GM21390 (cell line): Measurements from ENCODE around the gene TOMT.
"Not testable (repeated sequence)": the region's sequence is repeated elsewhere in the genome, so short reads cannot be mapped to it uniquely, and the experiment has no call there.

Source experiments
- ATAC-seq: cut with Tn5 transposase; IDR thresholded peaks from one replicate; pipeline ENCODE4 v1.9.1; 2021; ENCODE audit not compliant: unreplicated experiment

TOMT gene

DNA sequence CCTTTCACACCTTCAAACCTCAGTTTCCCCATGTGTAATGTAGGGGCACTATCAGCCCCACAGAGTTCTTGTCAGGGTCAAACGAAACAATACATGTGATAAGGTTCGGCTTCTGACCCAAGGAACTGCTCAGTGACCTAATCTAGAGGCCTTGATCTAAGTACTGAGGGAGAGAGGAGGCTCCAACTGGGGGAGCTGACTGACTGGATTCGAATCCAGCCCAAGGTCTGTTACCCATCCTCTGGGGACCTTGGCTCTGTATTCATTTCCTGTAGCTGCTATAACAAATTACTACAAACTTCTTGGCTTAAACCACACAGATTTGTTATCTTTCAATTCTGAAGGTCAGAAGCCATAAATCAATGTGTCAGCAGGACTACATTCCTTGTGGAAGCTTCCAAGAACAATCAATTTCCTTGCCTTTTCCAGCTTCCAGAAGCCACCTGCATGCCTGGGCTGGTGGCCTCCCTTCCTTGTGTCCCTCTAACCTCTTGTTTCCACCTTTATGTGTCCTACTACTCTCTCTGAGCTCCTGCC is 17.5 kb downstream of the TOMT start:
- ATAC-seq: no peak

DNA sequence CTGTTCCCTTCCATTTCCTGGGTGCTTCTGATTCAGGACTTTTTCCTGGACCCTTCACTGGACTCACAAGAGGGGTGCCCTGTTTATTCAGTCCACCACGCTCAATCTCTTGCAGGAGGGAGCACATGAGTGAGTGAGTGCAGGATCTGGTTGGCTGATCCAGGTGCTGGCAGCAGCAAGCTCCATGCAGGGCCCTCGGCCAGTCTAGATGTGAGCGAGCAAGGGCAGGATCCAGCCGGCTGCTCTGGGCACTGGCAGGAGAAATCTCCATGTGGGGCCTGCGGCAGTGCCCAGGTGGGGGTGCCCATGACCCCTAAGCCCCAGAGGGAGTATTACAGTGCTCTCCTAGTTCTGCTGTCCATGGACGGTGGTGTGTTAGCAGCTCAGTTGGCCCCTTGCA is 18.3 kb downstream of the TOMT start:
- no peak for ATAC-seq

DNA sequence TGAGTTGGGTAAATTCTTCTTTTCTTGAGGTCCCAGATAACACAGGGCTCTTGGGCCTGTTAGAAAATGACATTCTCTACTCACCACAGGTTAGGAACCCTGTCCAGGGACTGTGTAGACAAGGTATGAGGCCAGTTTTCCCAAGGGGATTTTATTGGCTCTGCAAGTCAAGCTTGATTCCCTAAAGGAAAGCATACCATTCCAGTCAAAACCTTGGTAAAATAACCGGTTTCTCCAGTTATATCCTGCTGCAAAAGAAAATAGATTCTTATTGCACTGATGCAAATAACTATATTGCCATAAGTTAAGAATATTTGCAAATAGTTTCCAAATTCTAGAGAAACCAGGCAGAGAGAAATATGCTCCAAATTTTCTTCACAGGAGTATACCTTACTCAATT is 20.2 kb downstream of the TOMT start:
- no peak for ATAC-seq

DNA sequence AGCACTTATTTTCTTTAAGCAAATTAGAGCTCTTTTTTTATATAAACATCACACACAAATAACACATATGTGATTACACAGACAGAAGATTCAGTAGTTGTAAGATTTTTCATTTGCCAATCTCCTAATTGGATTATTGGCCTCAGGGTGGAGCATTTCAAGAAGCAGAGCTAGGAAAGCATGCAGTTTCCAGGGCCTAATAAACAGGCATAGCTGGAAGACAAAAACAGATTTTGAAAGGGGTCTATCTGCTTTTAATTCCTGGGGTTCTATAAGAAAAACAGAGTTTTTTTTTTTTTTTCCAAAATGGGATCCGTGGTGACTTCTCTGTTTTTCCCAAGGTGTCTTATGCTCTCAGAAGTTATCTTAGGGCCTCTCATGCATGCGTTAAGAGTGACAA is 22.2 kb downstream of the TOMT start:
- ATAC-seq: no peak

DNA sequence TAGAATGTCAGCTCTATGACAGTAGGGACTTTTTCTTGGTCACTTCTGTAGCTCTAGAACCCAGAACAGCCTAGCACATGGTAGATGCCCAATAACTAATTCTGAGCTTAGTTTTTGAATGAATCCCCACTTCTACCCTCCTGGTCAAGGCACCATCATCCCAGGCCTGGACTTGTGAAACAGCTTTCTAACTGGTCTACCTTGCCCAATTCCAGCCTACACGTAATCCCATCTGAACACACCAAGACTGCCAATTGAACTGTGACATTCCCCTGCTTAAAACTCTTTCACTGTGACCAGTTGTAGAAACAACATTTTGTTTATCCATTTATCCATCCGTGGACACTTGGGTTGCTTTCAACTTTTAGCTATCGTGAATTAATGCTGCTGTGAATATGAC is 23.7 kb downstream of the TOMT start:
- ATAC-seq: no peak

DNA sequence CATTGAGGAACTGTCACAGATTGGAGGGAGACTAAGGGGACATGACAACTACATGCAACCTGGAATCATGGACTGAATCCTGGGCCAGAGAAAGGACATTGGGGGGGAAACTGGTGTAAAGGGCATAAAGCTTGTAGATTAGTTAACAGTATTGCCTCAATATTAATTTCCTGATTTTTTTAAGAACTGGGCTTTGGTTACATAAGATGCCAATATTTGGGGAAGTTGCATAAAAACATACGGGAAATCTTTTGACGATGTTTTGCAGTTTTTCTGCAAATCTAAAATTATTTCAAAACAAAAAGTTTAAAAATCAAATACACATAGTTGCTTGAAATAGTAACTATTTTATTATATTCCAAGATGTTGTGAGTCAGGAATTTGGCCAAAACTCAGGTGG is 26.9 kb downstream of the TOMT start:
- ATAC-seq: no peak

DNA sequence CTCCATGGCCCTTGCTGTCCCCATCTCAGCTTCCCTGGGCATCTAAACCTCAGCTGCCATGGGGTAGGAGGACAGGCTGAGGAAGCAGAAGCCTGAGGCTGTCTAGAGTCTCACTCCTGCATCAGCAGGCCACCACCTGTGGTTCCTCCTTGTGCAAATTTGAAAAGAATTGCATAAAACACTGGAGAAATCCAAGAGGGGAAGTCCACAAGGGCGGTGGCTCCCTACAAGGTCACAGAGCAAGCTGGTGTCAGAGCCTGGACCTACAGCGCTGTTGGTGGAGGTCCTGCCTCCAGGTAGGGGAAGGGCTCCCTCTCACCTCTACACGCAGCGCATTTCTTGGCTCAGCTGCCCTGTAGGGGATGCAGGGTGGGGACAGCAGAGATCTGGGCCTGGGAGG is 29.7 kb downstream of the TOMT start, which contains the start of gene FOLR3:
FOLR3 (plus strand) TSS at position 253 of the 400 bp plus-strand sequence. CDS start 228 bp downstream, outside the sequence.
- ATAC-seq: not testable (repeated sequence)

DNA sequence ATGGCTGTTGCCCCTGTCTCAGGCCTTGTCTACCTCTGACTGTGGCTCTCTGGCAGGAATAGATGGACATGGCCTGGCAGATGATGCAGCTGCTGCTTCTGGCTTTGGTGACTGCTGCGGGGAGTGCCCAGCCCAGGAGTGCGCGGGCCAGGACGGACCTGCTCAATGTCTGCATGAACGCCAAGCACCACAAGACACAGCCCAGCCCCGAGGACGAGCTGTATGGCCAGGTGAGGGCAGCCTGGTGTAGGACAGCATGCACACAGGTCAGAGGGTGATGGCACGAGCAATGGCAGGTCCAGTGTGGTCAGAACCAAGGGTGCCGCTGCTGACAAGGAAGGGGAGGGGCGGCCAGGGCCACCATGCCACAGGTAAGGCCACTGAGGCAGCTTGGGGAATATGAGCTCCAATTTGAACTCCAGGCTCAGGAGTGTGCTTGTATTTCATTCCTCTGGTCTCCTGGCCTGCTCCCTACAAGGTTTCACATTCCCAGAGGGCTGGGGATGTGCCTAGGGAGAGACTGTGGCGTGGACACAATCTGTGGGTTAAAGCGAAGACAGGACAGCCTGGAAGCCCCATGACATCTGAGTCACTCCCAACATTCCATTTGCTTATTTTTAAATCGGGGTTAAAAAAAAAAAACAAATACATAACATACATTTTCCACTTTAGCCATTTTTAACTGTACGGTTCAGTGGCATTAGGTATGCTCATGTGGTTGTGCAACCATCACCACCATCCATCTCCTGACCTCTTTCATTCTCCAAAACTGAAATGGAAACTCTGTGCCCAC is 30.4 kb downstream of the TOMT start:
- no peak for ATAC-seq

DNA sequence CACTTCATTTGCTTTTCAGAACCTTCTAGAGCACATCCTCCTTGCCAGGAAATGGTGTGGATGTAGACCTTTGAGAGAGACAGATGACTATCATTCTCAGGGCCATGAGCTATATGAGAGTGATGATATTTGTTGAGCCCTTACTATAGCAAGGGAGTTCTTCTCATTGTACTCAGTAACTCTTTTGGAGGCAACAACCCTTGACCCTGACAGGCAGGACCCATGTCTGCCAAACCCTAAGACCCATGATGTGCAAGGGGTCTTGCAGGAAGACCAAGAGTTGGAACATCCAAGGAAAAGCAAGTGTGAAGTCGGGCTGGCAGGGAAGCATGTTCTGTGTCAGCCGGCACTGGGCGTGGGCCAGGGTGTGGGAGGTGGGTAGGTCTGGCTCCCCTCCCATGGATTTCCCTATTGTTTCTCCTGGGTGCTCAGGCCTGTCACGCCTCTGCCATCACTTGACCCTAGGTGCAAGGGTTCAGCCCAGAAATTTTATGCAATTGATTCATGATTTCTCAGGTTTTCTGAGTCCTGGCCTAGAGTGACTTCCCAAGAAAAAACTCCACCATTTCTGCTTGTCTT is 31.0 kb downstream of the TOMT start:
- ATAC-seq: no peak

DNA sequence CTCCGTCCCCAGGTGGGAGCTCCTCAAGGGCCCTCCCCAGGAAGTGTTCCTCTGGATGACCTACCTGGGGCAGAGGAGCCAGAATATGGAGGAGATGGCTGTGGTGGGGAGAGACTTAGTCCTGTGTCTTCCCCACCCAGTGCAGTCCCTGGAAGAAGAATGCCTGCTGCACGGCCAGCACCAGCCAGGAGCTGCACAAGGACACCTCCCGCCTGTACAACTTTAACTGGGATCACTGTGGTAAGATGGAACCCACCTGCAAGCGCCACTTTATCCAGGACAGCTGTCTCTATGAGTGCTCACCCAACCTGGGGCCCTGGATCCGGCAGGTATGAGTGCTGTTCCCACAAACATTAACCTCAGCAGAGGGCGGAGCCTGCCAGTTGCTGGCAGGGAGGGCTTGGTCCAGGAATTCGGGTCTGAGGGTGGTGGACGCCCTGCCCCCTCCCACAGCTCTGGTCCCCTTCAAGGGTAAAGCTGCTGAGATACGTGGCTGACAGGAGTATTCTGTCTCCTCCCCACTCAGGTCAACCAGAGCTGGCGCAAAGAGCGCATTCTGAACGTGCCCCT is 33.2 kb downstream of the TOMT start:
- ATAC-seq: no peak

DNA sequence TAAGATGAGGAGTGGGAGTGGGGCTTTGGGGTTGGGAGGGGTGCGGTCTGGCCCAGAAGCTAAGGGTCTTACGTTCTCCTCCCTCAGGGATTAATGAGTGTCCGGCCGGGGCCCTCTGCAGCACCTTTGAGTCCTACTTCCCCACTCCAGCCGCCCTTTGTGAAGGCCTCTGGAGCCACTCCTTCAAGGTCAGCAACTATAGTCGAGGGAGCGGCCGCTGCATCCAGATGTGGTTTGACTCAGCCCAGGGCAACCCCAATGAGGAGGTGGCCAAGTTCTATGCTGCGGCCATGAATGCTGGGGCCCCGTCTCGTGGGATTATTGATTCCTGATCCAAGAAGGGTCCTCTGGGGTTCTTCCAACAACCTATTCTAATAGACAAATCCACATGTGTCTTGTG is 33.8 kb downstream of the TOMT start:
- no peak for ATAC-seq

DNA sequence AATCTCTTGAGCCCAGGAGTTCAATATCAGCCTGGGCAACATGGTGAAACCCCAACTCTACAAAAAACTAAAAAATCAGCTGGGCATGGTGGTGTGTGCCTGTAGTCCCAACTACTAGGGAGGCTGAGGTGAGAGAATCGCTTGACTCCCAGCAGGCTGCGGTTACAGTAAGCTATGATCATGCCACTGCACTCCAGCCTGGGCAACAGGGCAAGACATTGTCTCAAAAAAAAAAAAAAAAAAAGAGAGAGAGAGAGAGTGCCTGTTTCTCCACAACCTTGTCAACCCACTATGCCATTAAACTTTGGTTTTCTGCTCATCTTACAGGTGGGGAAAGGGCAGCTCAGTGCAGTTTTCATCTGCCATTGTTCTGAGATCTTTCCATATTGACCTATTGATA is 34.9 kb downstream of the TOMT start:
- ATAC-seq: no peak

DNA sequence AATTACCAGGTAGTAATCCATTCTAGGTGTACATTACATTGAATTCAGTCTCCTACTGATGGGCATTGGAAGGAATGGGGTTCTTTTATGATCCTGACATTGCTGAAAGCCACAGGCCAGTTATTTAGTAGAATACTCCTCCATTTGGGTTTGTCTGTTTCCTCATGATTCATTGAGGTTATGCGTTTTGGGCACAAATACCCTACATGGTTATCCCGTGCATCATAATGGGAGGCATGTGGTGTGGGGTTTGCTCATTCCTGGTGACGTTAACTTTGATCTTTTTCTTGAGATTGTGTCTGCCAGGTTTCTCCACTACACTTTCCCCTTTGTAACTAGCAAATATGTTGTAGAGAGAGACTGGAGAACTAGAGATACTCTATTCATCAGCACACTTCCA is 35.3 kb downstream of the TOMT start:
- no peak for ATAC-seq

DNA sequence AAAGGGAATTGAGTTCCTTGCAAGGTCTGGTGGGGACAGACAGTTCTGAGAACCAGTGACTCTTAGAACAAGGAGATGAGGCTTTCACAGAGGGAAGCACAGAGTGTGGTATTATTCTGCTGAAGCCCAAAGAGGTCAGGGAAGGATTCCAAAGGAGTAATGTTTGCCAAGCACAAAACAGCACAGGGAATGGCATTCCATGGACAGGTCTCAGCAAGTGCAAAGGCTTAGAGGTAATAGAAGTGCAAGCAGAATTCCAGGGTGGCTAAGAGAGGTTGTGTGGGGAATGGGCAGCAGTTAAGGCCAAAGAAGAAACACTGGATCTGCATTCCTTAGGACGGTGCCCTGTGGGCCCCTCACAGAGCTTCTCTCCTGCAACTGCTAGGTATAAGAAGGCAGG is 36.4 kb downstream of the TOMT start:
- not testable (repeated sequence) for ATAC-seq

DNA sequence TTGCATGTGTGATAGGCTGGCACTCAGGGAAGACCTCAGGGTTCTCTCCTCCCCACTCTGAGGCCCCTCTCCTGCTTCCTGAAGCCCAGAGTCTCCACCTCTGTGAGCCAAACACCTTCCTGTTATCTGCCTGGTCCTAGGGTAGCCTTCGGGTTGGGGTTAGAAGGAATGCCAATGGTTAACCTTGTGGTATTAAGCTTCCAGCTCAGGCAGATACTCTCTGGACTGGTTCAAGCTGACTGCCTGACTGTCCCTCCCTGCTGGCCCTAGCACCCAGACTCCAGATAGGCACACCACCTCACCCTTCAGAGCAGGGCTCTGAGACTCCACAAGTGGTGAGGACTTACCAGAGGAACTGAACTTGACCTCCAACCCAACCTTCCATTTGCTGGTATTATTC is 36.8 kb downstream of the TOMT start:
- ATAC-seq: not testable (repeated sequence)

DNA sequence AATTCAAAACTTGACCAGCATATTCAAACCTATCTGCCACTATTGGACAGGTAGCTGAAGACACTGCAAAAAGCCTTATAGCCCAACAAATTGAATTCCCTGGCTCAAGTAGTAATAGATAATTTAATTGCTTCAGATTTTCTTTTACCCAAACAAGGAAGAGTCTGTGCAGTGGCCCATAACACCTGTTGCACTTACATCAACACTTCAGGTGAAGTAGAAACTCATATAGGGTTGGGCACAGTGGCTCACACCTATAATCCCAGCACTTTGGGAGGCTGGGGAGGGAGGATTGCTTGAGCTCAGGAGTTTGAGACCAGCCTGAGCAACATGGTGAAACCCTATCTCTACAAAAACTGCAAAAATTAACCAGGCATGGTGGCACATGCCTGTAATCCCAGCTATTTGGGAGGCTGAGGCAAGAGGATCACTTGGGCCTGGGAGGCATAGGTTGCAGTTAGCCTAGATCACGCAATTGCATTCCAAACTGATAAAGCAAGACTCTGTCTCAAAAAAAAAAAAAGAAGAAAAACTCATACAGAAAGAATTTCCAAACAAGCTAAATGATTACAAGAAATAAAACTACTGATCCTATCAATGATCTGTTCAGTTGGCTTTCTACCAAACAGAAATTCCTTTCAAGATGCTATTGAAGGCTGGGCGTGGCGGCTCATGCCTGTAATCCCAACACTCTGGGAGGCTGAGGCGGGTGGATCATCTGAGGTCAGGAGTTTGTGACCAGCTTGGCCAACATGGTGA is 39.3 kb downstream of the TOMT start:
- ATAC-seq: no peak

DNA sequence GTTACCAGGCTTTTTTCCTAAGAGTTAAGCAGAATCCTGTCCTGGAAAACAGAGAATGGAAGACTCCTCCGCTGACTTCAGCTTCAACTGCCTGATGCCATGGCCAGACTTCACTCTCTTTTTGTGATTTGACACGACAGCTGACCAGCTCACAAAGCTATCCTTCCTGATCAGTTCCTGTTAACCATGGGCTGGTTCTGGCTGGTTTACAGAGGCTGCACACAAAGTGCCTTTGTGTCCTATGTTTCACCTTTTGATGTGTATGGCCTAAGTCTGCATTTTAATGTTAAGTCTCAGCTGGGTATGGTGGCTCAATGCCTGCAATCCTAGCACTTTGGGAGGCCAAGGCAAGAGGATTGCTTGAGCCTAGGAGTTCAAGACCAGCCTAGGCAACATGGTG is 40.9 kb downstream of the TOMT start:
- ATAC-seq: no peak

DNA sequence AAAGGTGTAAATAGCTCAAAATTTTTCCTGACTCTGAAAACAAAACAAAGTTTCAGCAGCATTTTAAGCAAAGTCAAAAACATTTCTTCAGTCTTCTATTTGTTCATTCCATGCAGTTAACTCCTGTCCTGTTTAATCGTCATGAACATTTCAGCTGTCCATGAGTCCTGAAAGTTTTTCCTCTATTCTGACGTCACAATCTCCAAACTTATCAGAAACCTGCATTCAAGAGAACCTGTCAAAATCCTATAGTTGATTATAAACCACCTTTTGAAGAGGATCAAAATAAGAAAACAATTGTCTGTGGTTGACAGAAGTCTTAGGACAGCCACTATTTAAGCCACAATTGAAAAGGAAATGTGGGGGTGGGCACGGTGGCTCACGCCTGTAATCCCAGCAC is 45.2 kb downstream of the TOMT start:
- no peak for ATAC-seq

DNA sequence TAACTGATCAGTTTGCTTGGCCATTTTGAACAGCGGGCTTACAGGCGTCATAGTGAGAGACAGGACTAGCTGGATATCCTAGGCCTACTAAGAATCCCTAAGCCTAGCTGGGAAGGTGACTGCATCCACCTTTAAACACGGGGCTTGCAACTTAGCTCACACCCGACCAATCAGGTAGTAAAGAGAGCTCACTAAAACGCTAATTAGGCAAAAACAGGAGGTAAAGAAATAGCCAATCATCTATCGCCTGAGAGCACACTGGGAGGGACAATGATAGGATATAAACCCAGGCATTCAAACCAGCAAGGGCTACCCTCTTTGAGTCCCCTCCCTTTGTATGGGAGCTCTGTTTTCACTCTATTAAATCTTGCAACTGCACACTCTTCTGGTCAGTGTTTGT is 48.1 kb downstream of the TOMT start:
- ATAC-seq: not testable (repeated sequence)

DNA sequence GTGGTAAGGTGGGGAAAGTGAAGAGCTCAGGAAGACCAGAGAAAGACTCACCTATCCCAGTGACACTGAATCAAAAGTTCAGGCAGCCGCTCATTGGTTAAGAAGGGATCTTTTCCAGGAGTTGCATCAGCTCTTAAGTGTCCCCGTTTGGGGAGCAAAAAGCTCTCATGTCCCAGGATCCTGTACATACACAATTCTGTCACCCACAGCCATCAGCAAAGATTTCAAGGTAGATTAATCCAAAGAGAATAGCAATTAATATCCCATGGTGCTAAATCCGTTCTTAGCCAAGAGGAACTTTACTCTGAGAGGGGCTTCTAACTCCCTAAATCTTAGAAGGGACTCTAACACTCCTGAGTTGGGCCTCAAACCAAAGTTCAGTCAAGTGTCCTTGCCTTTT is 49.1 kb downstream of the TOMT start:
- no peak for ATAC-seq

DNA sequence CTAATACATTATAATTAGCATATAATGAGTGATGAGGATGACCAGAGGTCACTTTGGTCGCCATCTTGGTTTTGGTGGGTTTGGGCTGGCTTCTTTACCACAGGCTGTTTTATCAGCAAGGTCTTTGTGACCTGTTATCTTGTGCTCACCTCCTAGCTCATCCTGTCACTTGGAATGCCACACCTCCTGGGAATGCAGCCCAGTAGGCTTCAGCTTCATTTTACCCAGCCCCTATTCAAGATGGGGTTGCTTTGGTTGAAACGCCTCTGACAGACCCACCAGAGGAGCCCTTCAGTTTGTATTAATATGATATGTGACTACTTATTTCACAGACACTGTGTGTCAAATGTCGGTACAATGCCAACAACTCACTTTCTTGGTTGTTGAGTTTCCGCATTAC is 50.0 kb downstream of the TOMT start:
- ATAC-seq: no peak
